Right lung (tissue), 5 donors: ENCODE measurements around the gene SV2B. TPM values are rescaled to one million over a fixed set of nuclear protein-coding genes. Genes with fewer than 3 reads are reported as not detected.

Experiments
- DNase-seq, 2 donors: peaks; one replicate each; pipeline ENCODE4 v3.0.0-alpha.2; 2013
- polyA plus RNA-seq, 5 donors: library from polyadenylated mRNA; unstranded; fragments of 120-200 nt; gene quantifications; one replicate each; pipeline versions ENCODE4 v1.2.1 to v1.2.3, GENCODE V29; 2013; ENCODE audit warnings: inconsistent platforms in 1 of 5, low replicate concordance in 1 of 5; ENCODE audit not compliant: insufficient read length in 5 of 5, insufficient read depth in 1 of 5

SV2B gene
- polyA plus RNA-seq, 5 donors: 1.3 to 2.6 (median 1.5) TPM

DNA sequence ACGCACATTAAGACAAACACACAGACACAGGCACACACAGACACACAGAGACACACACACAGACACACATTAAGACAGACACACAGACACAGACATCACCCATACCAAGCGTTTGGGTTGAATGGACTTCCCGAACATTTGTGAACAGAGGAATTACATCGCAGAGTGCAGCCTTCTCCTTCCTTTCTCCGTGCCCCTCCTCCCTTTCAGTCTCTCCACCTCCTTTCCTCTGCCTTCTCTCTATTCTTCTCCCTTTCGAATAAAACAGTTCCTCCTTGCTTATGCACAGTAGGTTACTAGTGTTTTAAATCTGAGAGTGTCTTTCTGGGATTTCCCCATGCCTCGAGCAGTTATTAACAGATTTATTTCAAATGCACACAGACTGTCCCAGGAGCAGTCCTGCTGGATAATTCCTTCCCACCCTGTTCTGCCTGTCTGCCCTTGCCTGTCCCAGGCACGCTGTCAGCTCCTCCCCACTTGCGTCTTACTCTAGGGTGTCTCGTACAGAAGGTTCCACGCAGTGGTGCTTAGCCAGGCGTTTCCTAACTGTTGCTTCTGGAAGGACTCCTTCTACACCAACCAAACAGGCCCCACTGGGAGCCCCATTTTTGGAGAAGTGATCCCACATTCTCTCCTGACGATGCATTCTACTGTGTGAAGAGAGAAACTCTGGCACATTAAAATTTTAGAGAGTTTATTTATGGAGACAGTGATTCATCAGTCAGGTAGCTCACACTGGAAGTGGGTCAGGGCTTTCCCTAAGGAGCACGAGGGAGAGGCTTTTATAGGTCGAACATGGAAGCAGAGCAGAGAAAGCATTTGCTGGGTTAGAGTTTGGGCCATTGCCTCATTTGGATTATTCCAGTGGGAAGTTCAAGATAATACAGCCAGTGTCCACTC, 163.8 kb downstream of the SV2B start:
- no peak for DNase-seq

- no peak for DNase-seq
Measured at GRCh38 chr15:91264651-91265351, 164.7 kb downstream of the SV2B start.

DNA sequence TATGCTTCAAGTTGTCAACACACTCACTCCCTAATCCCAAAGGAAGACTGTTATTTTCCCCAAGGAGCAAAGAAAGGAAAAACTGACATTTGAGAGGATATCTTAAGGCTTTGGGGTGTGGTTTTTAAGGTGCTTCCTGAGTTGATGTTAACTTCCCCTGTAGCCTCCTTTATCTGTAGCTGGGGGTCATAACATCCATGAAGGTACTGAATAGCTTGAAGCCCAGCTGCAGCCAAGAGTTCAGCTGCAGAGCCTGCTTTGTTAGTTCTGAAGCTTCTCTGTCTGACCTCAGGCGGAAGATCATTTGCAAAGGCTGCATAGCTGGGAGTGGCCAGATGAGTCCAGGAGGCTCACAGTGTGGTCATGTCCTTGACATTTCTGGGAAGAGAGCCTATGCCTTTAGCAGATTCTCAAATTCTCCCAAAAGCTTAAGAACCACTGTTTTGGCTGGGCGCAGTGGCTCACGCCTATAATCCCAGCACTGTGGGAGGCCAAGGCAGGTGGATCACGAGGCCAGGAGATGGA, 165.4 kb downstream of the SV2B start:
- DNase-seq: no peak

GRCh38 chr15:91268510-91268909, 168.5 kb downstream of the SV2B start:
- no peak for DNase-seq

DNA sequence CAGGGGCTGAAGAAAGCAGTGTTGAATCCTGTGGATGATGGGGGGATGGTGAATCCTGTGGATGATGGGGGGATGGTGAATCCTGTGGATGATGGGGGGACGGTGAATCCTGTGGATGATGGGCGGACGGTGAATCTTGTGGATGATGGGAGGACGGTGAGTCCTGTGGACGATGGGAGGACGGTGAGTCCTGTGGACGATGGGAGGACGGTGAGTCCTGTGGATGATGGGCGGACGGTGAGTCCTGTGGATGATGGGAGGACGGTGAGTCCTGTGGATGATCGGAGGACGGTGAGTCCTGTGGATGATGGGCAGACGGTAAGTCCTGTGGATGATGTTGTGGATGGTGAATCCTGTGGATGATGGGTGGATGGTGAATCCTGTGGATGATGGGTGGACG, 170.7 kb downstream of the SV2B start:
- DNase-seq: no peak

GRCh38 chr15:91271565-91272153, 171.6 kb downstream of the SV2B start:
- peak; percentile 59 to 73 for DNase-seq

GRCh38 chr15:91275844-91276243, 175.8 kb downstream of the SV2B start:
- DNase-seq: no peak

DNA sequence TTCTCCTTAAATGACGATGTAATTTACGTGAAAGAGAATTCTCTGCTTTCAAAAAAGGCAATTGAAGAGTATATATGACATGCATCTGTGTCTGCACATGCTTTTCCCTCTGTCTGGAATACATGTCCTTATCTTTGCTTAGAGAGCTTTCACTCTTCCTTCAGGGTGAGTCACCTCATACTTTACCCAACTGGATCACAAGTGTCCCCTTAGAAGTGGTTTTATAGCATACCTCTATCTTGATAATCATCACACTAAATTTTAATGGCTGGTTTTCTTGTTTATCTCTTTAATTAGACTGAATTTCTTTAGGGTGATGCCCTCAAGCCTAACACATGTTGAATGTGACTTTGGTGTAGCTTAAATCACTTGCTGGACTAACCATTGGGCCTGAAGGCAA, 178.9 kb downstream of the SV2B start:
- DNase-seq: no peak

GRCh38 chr15:91279486-91279885, 179.4 kb downstream of the SV2B start:
- no peak for DNase-seq

GRCh38 chr15:91281947-91282346, 181.9 kb downstream of the SV2B start:
- DNase-seq: no peak

DNA sequence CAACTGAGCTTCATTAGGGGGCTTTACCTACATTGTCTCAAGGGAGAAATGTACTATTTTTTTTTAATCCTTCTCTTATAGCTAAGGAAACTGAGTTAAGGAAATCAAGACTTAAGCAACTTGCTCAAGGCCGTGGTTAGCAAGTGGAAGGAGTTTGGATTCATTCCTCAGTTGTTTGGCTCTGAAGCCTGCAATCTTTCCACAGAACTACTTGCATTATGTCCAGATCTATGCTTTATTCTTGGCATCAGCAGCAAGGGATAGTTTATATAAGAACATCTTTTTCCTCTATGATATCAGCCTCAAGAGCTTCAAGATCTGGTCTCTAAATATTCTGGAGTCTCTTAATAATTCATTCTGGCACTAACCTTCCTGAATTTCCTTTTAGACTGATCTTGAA, 182.4 kb downstream of the SV2B start:
- no peak for DNase-seq

- DNase-seq: no peak
Measured at GRCh38 chr15:91283155-91283554, 183.1 kb downstream of the SV2B start.

- DNase-seq: no peak
Measured at GRCh38 chr15:91284758-91285466, 184.9 kb downstream of the SV2B start.

GRCh38 chr15:91289324-91289723, 189.3 kb downstream of the SV2B start:
- no peak for DNase-seq

DNA sequence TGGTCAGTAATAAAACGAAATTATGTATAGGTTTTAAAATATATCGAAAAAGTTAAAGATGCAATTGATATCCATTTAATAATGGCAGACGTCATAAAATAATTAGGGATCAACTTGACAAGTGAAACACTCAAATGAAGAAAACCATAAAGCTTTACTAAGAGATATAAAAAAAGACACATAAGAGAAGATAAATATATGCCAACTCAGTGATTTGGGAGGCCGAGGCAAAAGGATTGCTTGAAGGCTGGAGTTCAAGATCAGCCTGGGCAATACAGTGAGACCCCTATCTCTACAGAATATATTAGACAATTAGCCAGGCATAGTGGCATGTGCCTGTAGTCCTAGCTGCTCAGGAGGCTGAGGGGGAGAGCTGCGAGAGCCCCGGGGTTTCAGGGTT, 190.5 kb downstream of the SV2B start:
- no peak for DNase-seq

GRCh38 chr15:91291673-91292072, 191.6 kb downstream of the SV2B start:
- DNase-seq: no peak

DNA sequence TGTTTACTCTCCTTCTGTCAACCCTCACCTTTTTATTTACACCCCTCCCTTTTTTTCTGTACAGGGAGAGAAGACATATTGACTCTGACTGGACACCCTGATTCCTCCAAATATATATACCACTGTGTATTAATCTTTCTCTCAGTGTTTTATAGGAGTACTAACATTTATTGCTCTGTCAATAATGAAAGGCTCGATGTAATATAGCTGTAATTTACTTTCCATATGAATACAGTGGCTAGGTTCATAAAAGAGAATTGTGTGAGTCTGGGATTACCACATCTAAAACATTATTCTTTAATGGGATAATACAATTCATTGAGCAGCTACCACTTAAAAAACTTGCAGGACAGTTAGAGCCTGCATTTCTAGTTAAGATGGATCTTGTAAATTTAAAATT, 194.3 kb downstream of the SV2B start:
- no peak for DNase-seq

- DNase-seq: no peak
Measured at GRCh38 chr15:91294795-91295194, 194.7 kb downstream of the SV2B start.

- no peak for DNase-seq
Measured at GRCh38 chr15:91298101-91298500, 198.0 kb downstream of the SV2B start.

DNA sequence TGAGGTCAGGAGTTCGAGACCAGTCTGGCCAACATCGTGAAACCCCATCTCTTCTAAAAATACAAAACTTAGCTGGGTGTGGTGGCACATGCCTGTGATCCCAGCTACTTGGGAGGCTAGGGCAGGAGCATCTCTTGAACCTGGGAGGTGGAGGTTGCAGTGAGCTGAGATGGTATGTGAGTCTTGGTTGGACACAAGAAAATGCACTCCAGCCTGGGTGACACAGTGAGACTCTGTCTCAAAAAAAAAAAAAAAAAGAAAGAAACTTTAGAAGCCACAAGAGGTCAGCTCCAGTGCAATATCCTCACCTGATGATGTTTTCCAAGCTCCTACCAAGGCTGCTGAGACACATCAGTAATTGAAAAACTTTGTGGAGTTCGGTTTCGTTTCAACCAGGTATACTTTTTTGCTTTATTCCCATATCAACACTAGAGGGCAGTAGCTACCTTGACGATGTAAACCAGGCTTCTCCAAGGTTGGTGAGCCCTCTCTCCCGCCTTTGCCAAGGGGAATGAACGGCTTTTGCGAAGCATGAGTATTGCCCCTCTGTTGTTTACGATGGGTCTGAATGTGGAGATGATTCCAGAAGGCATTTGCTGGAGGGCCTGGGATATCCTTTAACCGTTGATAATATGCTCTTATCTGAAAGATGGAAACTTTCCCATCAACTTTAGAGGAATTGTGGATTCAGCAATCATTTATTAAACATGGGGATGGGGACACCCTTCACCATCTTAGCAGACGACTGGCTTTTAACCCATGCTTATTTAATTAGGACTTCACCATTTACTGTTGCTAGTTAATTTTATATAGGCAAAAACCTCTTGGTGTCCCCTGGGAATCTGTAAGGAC, 202.8 kb downstream of the SV2B start:
- DNase-seq: peak; percentile 53 to 66

DNA sequence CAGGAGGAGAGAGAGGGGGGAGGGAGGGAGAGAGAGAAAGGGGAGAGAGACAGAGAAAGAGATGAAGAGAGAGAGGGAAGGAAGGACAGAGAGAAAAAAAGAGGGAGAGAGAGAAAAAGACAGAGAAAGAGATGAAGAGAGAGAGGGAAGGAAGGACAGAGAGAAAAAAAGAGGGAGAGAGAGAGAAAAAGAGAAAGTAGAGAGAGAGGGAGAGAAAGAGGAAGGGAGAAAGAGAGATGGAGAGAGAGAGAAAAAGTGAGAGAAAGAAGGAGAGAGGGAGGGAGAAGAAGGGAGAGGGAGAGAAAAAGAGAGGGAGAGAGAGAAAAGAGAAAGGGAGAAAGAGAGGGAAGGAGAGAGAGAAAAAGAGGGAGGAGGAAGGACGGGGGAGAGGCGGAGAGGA, 204.2 kb downstream of the SV2B start:
- no peak for DNase-seq
